Stimulated activated CD4-positive, alpha-beta T cell treated with anti-CD3 and anti-CD28 coated beads, Interleukin-15, amount 100 ng/mL, for 1 hour (primary cell): ENCODE data around the gene SEMA3G.

Source experiments
- DNase-seq, 2 donors: peaks; one replicate each; pipeline ENCODE4 v3.0.0-alpha.2; 2020; ENCODE audit warnings: low read depth in 1 of 2, low spot score in 1 of 2

SEMA3G gene

GRCh38 chr3:52479877-52480575 lies 35.1 kb upstream of the SEMA3G start:
- no peak for DNase-seq

- DNase-seq: no peak
These were observed 34.4 kb upstream of the SEMA3G start for GRCh38 chr3:52479037-52479876.

GRCh38 chr3:52477796-52478095 lies 32.8 kb upstream of the SEMA3G start:
- no peak for DNase-seq

GRCh38 chr3:52477076-52477795 lies 32.3 kb upstream of the SEMA3G start:
- DNase-seq: no peak

GRCh38 chr3:52473026-52473425 lies 28.1 kb upstream of the SEMA3G start:
- DNase-seq: no peak

- DNase-seq: no peak
These were observed 27.5 kb upstream of the SEMA3G start for GRCh38 chr3:52472239-52473000.

- no peak for DNase-seq
These were observed 26.7 kb upstream of the SEMA3G start for GRCh38 chr3:52471371-52472238.

GRCh38 chr3:52470920-52471319 lies 26.0 kb upstream of the SEMA3G start:
- DNase-seq: no peak

- DNase-seq: no peak
These were observed 24.1 kb upstream of the SEMA3G start for GRCh38 chr3:52469001-52469400.

GRCh38 chr3:52468336-52468735 lies 23.4 kb upstream of the SEMA3G start:
- DNase-seq: no peak

GRCh38 chr3:52463416-52463815 lies 18.5 kb upstream of the SEMA3G start:
- DNase-seq: no peak

- no peak for DNase-seq
These were observed 17.0 kb upstream of the SEMA3G start for GRCh38 chr3:52461874-52462273.

- DNase-seq: no peak
These were observed 14.1 kb upstream of the SEMA3G start for GRCh38 chr3:52458770-52459545.

GRCh38 chr3:52458031-52458760 lies 13.3 kb upstream of the SEMA3G start:
- no peak for DNase-seq

- DNase-seq: no peak
These were observed 11.9 kb upstream of the SEMA3G start for GRCh38 chr3:52456800-52457183.

- no peak for DNase-seq
These were observed 11.4 kb upstream of the SEMA3G start for GRCh38 chr3:52456169-52456799.

- DNase-seq: peak; percentile 96 to 99
These were observed 10.6 kb upstream of the SEMA3G start, which contains the start of gene NISCH for GRCh38 chr3:52455283-52456168. Gene NISCH (plus strand): TSS chr3:52455604. CDS start chr3:52455642, 38 bp downstream.
